GM06990 (cell line): ENCODE data around the gene AXIN1.
"Not testable (repeated sequence)": the region's sequence is repeated elsewhere in the genome, so short reads cannot be mapped to it uniquely, and the experiment has no call there.

ENCODE experiments used
- DNase-seq: peaks from one replicate; pipeline ENCODE4 v3.0.0-alpha.2; 2011; ENCODE audit not compliant: insufficient read length; ENCODE audit errors: extremely low read depth
- H3K27me3 ChIP-seq: replicated peaks from 2 replicates; pipeline ENCODE4 v1.6.0; 2011; ENCODE audit warnings: low read length; ENCODE audit not compliant: control insufficient read depth, insufficient read depth
- H3K36me3 ChIP-seq: 2 replicates; pipeline ENCODE4 v1.5.1; 2011; ENCODE audit warnings: low read length; ENCODE audit not compliant: control insufficient read depth, insufficient read depth
- H3K4me3 ChIP-seq: replicated peaks from 2 replicates; pipeline ENCODE4 v1.5.1; 2011; ENCODE audit warnings: low read depth, mild to moderate bottlenecking, control low read depth, low read length
- TF ChIP-seq, protein P1 (sequence below): IDR thresholded peaks from 2 replicates; pipeline ENCODE4 v1.5.1; 2011; ENCODE audit warnings: low read length, control low read depth, mild to moderate bottlenecking, inconsistent platforms; ENCODE audit not compliant: insufficient read depth, poor library complexity, severe bottlenecking

The AXIN1 gene

DNA sequence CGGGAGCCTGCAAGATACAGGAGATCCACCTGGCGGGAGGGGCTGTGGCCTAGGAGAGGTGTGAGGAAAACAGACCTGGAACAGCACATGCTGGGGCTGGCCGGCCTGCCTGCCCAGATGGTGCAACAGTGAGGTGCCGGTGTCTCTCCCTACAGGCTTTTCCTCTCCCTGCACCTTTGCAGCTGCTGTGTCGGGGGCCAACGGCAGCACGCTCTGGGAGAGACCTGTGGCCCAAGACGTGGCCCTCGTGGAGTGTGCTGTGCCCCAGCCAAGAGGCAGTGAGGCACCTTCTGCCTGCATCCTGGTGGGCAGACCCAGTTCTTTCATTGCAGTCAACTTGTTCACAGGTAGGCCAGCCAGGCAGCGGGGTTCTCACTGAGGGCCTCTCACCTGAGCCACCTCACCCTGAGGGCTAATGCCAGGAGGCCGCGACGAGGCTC, 92.7 kb downstream of the AXIN1 start:
- TF ChIP-seq, protein P1, sequence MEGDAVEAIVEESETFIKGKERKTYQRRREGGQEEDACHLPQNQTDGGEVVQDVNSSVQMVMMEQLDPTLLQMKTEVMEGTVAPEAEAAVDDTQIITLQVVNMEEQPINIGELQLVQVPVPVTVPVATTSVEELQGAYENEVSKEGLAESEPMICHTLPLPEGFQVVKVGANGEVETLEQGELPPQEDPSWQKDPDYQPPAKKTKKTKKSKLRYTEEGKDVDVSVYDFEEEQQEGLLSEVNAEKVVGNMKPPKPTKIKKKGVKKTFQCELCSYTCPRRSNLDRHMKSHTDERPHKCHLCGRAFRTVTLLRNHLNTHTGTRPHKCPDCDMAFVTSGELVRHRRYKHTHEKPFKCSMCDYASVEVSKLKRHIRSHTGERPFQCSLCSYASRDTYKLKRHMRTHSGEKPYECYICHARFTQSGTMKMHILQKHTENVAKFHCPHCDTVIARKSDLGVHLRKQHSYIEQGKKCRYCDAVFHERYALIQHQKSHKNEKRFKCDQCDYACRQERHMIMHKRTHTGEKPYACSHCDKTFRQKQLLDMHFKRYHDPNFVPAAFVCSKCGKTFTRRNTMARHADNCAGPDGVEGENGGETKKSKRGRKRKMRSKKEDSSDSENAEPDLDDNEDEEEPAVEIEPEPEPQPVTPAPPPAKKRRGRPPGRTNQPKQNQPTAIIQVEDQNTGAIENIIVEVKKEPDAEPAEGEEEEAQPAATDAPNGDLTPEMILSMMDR: no peak
- Histone ChIP-seq H3K36me3 (peaks cover 11% of the 10 kb centered on the region), H3K27me3 (no peaks in the 10 kb centered on the region), H3K4me3 (no peak overlapping the region)
- no peak for DNase-seq

DNA sequence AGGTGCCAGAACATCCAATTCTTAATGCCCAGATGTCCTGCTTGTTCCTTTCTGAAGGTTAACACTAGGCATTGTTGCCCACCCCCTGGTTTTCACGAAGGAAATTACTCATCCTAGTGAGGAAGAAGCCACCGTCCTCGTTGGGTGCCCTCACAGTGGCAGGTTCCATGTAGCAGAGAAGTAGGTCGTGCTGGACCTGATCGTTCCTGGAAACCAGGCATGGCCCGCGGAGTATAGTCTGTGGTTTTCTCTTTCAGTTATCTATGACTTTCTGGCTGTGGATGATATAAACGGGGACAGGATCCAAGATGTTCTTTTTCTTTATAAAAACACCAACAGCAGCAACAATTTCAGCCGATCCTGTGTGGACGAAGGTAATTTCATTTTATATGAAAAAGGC, 93.3 kb downstream of the AXIN1 start:
- TF ChIP-seq, protein P1: no peak
- H3K27me3 ChIP-seq: no peaks in the 10 kb centered on the region
- no peak overlapping the region for H3K4me3 ChIP-seq
- H3K36me3 ChIP-seq: peaks cover 10% of the 10 kb centered on the region
- no peak for DNase-seq

GRCh38 chr16:258091-258490, 94.4 kb downstream of the AXIN1 start:
- H3K4me3 ChIP-seq, H3K27me3 ChIP-seq, DNase-seq: not testable (repeated sequence)
- peaks cover 11% of the 10 kb centered on the region for H3K36me3 ChIP-seq

GRCh38 chr16:255183-255582, 97.3 kb downstream of the AXIN1 start:
- Histone ChIP-seq H3K4me3 (no peak overlapping the region), H3K27me3 (no peaks in the 10 kb centered on the region), H3K36me3 (peaks cover 8% of the 10 kb centered on the region)
- TF ChIP-seq, protein P1: no peak
- DNase-seq: no peak

GRCh38 chr16:254461-254860, 98.1 kb downstream of the AXIN1 start:
- TF ChIP-seq, protein P1: no peak
- H3K27me3 ChIP-seq: no peaks in the 10 kb centered on the region
- no peak for DNase-seq
- H3K36me3 ChIP-seq: peaks cover 5% of the 10 kb centered on the region
- no peak overlapping the region for H3K4me3 ChIP-seq

- TF ChIP-seq, protein P1: no peak
- Histone ChIP-seq H3K36me3 (peaks cover 5% of the 10 kb centered on the region), H3K4me3 (no peak overlapping the region), H3K27me3 (no peaks in the 10 kb centered on the region)
- DNase-seq: no peak
Observed at GRCh38 chr16:253833-254232, 98.7 kb downstream of the AXIN1 start.
